Raji (cell line): ENCODE data around the gene NDRG2.

Experiments used
- POLR2A ChIP-seq: IDR thresholded peaks from 2 replicates; pipeline ENCODE4 v1.6.1; 2011; ENCODE audit warnings: low read depth, low read length, control low read depth; ENCODE audit not compliant: insufficient read depth

NDRG2 gene

DNA sequence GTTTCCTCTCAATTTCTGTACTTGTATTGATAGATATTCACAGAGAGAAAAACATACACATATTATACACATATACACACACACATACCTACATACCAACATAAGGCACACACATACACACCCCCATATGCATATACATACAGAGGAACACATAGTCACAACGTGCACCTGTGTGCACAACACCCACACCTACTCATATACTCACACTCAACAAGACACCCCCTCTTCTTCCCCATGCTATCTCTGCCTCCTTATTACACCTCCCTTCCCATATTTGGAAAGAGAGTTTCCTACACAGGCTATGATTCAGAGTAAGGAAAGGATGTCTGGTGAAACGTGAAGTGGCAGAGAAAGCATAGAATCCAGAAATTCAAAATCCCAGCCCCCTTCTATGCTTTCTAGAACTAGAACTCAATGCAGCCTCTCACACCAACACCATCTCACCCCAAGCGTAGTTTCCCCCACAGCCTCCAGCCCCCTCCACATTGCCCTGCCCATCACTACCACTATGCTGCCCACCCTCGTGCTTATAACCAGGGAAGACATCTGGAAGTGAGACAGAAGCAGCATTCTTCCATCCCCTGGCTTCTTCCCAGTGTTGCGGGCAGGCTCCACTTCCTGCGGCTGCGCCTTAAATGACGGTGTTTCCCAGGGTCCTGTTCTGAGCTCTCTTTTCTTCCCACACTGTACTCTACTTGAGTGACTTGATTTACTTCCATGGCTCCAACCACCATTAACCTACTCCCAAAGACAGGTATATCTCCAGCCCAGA lies 35.2 kb upstream of the NDRG2 start:
- TF ChIP-seq POLR2A: no peak

DNA sequence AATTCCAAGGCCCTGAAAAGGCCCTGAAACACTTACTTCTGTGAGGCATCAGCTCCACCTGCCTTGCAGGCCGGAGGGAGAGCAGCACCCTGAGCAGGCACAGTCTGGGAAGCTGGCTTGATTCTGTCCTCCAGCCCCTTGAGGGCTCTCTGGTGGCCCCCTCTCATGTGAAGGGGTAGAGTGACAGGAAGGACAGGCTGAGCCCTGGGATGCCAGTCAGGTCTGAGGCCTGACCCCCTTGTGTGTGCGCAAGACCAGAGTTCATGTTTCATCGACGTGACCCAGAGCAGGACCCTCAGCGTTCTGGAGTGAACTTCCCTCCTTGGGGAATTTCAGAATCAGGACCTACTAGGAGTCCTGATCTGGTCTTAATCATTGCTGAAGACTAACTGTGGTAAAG lies 34.0 kb upstream of the NDRG2 start:
- TF ChIP-seq POLR2A: no peak

DNA sequence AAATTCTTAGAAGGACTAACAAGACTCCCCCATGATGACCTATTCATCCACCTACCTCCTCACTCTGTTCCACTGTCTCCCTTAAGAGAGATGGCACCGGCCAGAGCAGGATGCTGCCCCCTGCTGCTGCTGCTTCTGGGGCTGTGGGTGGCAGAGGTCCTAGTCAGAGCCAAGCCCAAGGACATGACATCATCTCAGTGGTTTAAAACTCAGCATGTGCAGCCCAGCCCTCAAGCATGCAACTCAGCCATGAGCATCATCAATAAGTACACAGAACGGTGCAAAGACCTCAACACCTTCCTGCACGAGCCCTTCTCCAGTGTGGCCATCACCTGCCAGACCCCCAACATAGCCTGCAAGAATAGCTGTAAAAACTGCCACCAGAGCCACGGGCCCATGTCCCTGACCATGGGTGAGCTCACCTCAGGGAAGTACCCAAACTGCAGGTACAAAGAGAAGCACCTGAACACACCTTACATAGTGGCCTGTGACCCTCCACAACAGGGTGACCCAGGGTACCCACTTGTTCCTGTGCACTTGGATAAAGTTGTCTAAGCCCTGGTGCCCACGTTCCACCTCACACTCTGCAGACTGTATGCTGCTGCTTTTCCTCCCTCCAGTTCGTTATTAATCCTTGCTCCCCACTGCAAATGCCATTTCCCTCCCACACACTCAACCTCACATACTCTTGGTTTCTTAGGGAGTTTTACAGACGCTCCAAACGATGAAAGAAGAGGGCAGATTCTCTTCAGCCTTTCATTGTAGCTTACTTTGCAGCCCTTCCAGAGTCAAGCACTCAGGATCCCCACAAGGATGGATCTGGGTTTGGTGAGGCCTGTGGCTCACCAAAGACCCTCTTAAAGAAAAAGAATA lies 33.2 kb upstream of the NDRG2 start, which contains the start of gene RNASE8:
TSS of gene RNASE8 (plus strand) at position 20 of the 873 bp plus-strand sequence. CDS start at position 91, 71 bp downstream.
- TF ChIP-seq POLR2A: no peak

DNA sequence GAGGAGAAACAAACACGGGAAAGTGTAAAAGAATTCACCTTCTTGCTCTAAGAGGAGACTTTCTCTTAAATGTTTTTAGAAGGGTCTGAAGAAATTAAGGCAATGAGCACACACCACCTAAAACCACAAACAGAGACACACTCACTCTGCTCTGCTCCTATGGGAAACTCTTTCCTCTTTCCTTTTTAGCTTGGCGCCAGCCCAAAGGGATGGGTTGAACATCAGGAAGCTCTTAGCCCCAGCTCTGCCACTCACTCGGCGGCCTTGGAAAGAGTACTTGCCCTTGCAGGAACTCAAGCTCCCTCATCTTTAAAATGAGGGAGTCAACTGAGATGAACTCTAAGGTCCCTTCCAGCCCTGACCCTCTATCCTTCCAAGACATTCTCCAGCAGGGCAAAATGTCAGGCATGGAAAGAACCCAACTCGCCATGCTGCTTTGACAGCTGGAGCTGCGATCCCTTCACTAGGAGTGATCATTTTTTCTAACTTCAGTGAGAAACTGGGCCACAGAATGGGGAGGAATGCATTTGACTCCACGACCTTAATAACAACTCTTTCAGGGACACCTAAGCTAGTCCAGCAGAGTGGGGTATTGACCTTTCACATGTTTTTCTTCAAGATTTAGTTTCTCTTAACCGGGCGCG lies 31.8 kb upstream of the NDRG2 start:
- no peak for TF ChIP-seq POLR2A

DNA sequence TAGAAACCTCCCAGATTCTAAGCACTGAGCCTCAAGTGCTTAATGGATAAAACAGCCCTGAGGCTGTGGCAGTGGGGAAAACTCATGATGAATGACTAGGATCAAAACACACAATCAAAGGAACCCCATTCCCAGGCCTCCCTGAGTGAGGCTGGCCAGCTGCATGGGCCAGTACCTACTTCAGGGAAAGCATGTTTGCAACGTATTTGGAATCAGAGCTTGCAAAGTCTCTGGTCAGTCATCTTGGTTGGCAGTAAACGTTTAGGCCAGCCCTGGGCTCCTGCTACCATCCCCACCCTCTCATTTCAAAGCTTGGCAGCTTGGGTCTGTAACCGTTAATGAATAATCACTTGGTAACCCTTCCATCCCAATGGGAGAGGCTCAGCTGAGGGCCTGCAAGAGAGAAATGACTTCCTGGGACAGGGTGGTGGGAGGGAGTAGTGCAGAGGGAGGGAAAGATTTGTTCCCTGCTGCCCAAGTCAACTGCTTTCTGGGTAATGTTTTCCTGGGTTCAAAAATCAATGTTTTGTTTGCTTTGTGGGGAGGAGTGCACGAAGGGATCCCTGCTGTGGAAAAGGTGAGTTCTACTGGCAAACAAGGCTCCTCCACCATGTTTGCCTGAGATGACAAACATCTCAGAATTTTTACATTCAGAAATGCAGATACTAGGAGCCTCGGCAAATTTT lies 30.7 kb upstream of the NDRG2 start:
- no peak for TF ChIP-seq POLR2A

DNA sequence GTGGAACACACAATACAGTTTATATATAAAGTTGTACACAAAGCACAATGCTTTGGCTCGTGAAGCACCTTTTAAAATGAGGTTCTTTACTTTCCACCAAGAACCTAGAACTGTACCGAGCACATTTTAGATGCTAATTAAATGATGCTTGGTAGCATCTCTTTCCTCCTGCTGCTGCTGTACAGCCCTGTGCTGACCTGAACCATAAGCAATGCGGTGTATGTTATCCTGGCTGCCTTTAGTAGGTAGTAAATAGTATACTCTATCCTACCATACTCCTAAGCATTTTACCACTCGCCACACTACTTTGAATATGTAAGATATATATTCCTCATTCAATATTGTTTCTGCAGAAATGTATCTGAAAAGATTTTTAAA lies 29.9 kb upstream of the NDRG2 start:
- no peak for TF ChIP-seq POLR2A

DNA sequence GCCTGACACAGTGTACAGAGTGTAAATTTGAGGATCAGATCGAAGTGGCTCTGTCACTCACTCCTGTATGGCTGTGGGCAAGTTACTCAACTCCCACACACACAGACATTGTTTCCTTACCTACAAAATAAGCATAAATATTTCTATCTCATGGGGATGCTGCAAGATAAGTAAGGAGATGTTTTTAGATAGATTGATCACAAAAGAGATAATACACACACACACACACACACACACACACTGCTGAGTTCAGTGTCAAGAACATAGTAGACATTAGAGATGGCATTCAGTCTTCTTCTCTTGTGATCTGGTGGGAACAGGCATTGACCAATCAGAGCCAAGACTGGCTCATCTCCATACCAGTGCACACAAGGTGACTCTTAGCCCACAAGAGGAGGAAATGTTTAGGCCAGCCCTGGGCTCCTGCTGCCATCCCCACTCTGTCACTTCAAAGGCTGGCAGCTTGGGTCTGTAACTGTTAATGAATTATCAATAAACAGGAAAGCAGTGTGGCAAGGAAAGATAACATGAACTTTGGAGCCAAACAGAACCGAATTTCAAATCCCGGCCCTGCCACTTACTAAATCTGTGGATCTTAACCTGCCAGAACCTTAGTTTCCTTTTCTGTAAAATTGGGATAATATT lies 29.4 kb upstream of the NDRG2 start:
- TF ChIP-seq POLR2A: no peak

DNA sequence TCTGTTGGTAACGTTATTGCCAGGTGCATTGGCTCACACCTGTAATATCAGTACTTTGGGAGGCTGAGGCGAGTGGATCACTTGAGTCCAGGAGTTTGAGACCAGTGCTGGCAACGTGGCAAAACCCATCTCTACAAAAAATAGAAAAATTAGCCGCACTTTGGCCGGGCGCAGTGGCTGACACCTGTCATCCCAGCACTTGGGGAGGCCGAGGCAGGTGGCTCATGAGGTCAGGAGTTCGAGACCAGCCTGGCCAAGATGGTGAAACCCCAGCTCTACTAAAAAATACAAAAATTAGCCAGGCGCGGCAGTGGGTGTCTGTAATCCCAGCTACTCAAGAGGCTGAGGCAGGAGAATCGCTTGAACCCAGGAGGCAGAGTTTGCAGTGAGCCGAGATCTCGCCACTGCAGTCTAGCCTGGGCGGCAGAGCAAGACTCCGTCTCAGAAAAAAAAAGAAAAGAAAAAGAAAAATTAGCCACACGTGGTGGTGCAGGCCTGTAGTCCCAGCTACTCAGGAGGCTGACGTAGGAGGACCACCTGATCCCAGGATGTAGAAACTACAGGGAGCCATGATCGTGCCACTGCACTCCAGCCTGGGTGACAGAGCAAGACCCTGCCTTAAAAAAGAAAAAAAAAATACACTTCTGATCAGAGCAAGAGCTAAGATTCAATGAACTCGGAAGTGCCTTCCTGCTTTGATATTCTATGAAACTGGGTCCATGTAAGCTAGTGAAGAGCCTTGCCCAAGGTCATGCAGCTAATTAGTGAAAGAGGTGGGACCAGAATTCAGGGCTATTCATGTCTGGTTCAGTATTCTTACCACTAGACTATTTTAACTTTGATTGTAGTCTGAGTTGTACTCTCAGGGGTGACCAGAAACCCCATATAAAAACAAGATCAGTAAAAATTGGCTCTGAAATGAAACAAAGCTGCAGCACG lies 28.6 kb upstream of the NDRG2 start:
- TF ChIP-seq POLR2A: no peak

DNA sequence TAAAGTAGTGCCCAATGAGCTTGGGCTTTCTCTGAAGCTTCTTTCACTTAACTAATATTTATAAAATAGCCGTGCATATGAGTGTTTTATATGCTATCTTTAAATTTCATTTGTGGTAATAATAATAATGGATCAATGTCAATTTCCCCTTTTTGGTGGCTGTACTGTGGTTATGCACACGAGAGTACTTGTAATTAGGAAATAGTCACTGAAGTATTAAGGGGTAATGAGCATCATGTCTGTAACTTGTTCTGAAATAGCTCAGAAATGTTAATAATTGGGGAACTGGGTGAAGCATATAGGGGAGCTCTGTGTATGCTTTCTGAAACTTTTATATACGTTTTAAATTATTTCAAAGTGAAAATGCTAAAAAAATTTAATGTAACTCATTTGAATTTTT lies 25.7 kb upstream of the NDRG2 start:
- no peak for TF ChIP-seq POLR2A

DNA sequence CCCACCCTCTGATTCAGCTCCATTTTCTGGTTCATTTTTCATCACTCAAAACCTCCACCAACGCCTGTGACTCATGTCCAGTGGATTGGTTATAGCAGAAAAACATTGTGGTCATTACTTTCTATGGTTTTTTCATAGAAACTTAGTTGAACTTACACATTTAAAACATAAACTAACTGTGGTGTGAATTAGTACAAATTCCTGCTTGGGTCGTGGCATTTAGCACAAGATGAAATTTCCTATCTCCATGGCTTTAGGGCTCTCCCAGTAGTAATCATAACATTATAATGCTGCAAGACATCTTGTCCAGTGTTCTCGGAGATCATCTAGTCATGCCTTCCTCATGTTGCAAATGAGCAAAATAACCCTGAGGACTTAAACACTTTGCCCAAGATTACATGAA lies 24.4 kb upstream of the NDRG2 start:
- TF ChIP-seq POLR2A: no peak

DNA sequence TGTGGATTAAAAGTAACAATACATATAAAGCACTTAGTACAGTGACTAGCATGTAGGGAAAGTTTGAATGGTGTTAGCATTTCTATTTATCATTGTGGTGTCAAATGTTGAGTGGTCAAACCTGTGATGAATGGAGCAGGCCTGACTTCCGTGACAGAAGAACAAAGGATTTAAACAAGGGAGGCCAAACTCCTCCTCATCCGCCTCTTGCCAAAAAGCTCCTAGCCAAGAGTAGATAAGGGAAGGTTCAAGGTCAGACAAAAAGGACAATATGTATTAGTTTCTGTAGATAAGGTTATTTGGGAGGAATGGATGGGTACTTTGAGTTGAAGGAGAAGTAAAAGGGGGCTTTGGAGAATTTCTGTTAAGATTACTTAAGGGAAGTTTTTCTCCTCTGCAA lies 23.8 kb upstream of the NDRG2 start:
- no peak for TF ChIP-seq POLR2A

DNA sequence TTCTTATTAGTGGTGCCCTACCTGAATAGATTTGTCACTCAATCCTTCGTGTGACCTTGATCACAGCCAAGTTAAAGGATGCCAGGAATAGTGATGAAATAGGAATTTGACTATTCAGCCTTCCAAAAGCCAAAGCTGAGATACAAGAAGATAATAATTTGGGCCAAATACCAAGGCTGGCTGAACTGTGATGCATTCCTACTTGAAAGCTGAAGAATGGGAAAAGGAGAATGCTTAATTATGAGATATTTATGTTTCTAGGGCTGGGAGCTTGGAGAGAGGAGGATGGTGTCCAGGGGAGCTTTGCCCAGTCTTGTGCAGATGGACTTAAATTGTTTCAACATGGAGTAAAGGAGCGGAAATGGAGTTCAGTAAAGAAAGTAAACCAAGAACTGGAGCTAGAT lies 22.5 kb upstream of the NDRG2 start:
- no peak for TF ChIP-seq POLR2A

DNA sequence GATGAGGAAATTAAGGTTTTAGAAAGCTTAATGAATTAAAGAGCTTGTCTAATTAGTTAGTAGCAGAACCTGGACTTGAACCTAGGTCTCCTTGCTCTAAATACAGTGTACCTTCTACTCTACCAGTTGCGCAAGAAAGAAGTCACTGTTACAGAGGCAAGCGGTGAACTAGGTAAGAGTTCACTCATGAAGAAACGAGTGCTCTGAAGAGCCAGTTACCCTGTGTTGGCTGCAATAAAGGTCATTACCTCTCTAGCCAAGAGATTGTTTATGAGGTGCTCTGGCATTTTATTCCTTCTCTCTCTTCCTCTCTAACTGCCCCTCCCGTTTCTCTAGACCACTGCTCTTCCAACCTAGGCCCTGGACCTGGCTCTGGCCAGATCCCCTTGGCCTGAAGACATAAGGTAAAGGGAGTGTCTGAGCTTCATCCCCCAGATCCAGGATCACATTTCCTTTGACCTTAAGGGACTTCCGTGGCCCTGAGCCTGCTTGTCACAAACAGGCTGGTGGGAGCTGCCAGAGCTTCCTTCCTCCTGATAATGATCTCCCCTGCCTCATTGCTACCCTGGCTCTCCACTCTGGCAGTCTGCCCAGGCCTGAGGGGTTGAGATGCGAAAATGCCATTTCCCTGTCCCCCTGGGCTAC lies 19.2 kb upstream of the NDRG2 start:
- TF ChIP-seq POLR2A: no peak
